D721Med (cell line): ENCODE measurements around the gene ATP8A2.

Experiments used
- DNase-seq: peaks from one replicate; pipeline ENCODE4 v3.0.0; 2011; ENCODE audit warnings: low spot score; ENCODE audit not compliant: insufficient read length
- FAIRE-seq: peaks from 2 replicates; lab custom pipeline; 2011; peaks lifted over from hg19 to GRCh38; lab: Jason Lieb, UNC
- CTCF ChIP-seq: IDR thresholded peaks from 2 replicates; pipeline ENCODE4 v1.5.1; 2012; ENCODE audit warnings: mild to moderate bottlenecking, control low read depth; ENCODE audit not compliant: insufficient read depth; ENCODE audit errors: missing control alignments

ATP8A2 gene

GRCh38 chr13:25722893-25723292, 351.1 kb downstream of the ATP8A2 start:
- no peak for DNase-seq
- no peak for TF ChIP-seq CTCF
- FAIRE-seq = no peak

- FAIRE-seq (no peak), DNase-seq (no peak)
- no peak for TF ChIP-seq CTCF
Observed at GRCh38 chr13:25725104-25725503, 353.3 kb downstream of the ATP8A2 start.

GRCh38 chr13:25727250-25727649, 355.5 kb downstream of the ATP8A2 start:
- TF ChIP-seq CTCF = no peak
- FAIRE-seq = no peak
- DNase-seq = no peak

GRCh38 chr13:25727810-25728209, 356.0 kb downstream of the ATP8A2 start:
- DNase-seq (no peak), FAIRE-seq (no peak)
- no peak for TF ChIP-seq CTCF

GRCh38 chr13:25729201-25729600, 357.4 kb downstream of the ATP8A2 start:
- no peak for FAIRE-seq
- no peak for DNase-seq
- no peak for TF ChIP-seq CTCF

GRCh38 chr13:25731037-25731436, 359.3 kb downstream of the ATP8A2 start:
- DNase-seq (no peak), FAIRE-seq (no peak)
- TF ChIP-seq CTCF = no peak

GRCh38 chr13:25731536-25731935, 359.8 kb downstream of the ATP8A2 start:
- TF ChIP-seq CTCF = no peak
- FAIRE-seq = no peak
- no peak for DNase-seq
